Ectodermal cell (in vitro differentiated cells): ENCODE data around the gene SETX. TPM values are rescaled to one million over a fixed set of nuclear protein-coding genes. Genes with fewer than 3 reads are reported as not detected.

Experiments
- H3K27ac ChIP-seq: 2 replicates; pipeline ENCODE4 v1.7.0; 2013; ENCODE audit warnings: mild to moderate bottlenecking, low read depth, low read length; ENCODE audit not compliant: insufficient read depth, poor library complexity, severe bottlenecking
- H3K27me3 ChIP-seq: 2 replicates; pipeline ENCODE4 v1.7.0; 2013; ENCODE audit warnings: mild to moderate bottlenecking, low read length; ENCODE audit not compliant: insufficient read depth, control insufficient read depth, poor library complexity, severe bottlenecking
- H3K36me3 ChIP-seq: one replicate; pipeline ENCODE4 v1.7.0; 2013; ENCODE audit warnings: low read length; ENCODE audit not compliant: control insufficient read depth, insufficient read depth
- H3K4me1 ChIP-seq: one replicate; pipeline ENCODE4 v1.7.0; 2013; ENCODE audit warnings: low read length; ENCODE audit not compliant: control insufficient read depth, insufficient read depth
- H3K4me3 ChIP-seq: 2 replicates; pipeline ENCODE4 v1.7.0; 2013; ENCODE audit warnings: low read depth, low read length, control low read depth; ENCODE audit not compliant: insufficient read depth
- H3K9me3 ChIP-seq: 2 replicates; pipeline ENCODE4 v1.7.0; 2013; ENCODE audit warnings: mild to moderate bottlenecking, low read length, moderate library complexity; ENCODE audit not compliant: control insufficient read depth
- WGBS, 2 experiments: methylation state at CpG; one replicate each; pipeline ENCODE4 v1.1.7; 2013; ENCODE audit warnings: missing lambda C conversion rate in 2 of 2; 5-methylcytosine and 5-hydroxymethylcytosine counted together
- polyA plus RNA-seq, 4 experiments: library from polyadenylated mRNA; stranded (reverse); fragments of 50-300 nt; gene quantifications; one replicate each; pipeline ENCODE4 v1.2.3, GENCODE V29; 2013

Gene SETX, protein sequence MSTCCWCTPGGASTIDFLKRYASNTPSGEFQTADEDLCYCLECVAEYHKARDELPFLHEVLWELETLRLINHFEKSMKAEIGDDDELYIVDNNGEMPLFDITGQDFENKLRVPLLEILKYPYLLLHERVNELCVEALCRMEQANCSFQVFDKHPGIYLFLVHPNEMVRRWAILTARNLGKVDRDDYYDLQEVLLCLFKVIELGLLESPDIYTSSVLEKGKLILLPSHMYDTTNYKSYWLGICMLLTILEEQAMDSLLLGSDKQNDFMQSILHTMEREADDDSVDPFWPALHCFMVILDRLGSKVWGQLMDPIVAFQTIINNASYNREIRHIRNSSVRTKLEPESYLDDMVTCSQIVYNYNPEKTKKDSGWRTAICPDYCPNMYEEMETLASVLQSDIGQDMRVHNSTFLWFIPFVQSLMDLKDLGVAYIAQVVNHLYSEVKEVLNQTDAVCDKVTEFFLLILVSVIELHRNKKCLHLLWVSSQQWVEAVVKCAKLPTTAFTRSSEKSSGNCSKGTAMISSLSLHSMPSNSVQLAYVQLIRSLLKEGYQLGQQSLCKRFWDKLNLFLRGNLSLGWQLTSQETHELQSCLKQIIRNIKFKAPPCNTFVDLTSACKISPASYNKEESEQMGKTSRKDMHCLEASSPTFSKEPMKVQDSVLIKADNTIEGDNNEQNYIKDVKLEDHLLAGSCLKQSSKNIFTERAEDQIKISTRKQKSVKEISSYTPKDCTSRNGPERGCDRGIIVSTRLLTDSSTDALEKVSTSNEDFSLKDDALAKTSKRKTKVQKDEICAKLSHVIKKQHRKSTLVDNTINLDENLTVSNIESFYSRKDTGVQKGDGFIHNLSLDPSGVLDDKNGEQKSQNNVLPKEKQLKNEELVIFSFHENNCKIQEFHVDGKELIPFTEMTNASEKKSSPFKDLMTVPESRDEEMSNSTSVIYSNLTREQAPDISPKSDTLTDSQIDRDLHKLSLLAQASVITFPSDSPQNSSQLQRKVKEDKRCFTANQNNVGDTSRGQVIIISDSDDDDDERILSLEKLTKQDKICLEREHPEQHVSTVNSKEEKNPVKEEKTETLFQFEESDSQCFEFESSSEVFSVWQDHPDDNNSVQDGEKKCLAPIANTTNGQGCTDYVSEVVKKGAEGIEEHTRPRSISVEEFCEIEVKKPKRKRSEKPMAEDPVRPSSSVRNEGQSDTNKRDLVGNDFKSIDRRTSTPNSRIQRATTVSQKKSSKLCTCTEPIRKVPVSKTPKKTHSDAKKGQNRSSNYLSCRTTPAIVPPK (N-terminal part only)
- 25.3 TPM for polyA plus RNA-seq (2013, experiment 1 of 4)
- 27.9 TPM for polyA plus RNA-seq (2013, experiment 2 of 4)
- 19.0 TPM for polyA plus RNA-seq (2013, experiment 3 of 4)
- polyA plus RNA-seq (2013, experiment 4 of 4) = 23.6 TPM

- Histone ChIP-seq H3K4me1 (peaks cover 11% of the 10 kb centered on the region), H3K36me3 (peaks cover 10% of the 10 kb centered on the region), H3K9me3 (no peaks in the 10 kb centered on the region), H3K27ac (peak within 1 kb of the TSS; percentile 79), H3K4me3 (peak within 1 kb of the TSS; percentile 97), H3K27me3 (no peaks in the 10 kb centered on the region)
- 0% methylated on average over 82 of the region's 82 CpGs for WGBS, 2 experiments
These were observed at the start of gene SETX for GRCh38 chr9:132354637-132355355. SETX (minus strand) TSS chr9:132354986; CDS start chr9:132349428, 5,558 bp downstream.

GRCh38 chr9:132404228-132404881 is 49.6 kb upstream of the SETX start:
- Histone ChIP-seq H3K4me3 (no peak overlapping the region), H3K9me3 (no peaks in the 10 kb centered on the region), H3K4me1 (peaks cover 4% of the 10 kb centered on the region), H3K27ac (peak overlapping the region; percentile 36), H3K27me3 (peaks cover 11% of the 10 kb centered on the region), H3K36me3 (peaks cover 21% of the 10 kb centered on the region)
- WGBS, 2 experiments = 90 to 93% methylated on average over 9 of the region's 9 CpGs

GRCh38 chr9:132401824-132402223 is 47.0 kb upstream of the SETX start:
- no peak overlapping the region for H3K27ac ChIP-seq
- H3K4me3 ChIP-seq = no peak overlapping the region
- no peaks in the 10 kb centered on the region for H3K27me3 ChIP-seq
- WGBS, 2 experiments = 96% methylated on average over 4 of the region's 4 CpGs
- peaks cover 4% of the 10 kb centered on the region for H3K4me1 ChIP-seq
- no peaks in the 10 kb centered on the region for H3K9me3 ChIP-seq
- peaks cover 39% of the 10 kb centered on the region for H3K36me3 ChIP-seq

DNA sequence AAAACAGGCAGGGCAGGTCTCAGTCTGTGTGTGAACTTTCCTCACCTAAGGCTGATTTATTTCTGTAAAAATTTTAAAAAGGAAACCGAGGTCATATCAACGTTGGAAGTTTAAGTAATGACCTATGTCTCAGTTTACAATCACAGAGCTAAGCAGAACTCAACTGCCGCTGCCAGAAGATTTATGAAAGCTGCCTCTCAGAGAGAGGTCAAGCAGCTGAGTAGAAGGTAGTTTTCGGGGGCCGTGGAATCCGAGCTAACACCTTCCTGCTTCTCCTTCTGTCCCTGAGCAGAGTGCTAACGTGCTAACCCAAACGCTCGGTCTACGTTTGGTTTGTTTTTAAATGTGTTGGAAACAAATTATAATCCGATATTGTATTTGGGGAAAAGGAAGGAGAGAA is 40.8 kb upstream of the SETX start:
- H3K27ac ChIP-seq = no peak overlapping the region
- no peaks in the 10 kb centered on the region for H3K4me1 ChIP-seq
- H3K9me3 ChIP-seq = no peaks in the 10 kb centered on the region
- no peaks in the 10 kb centered on the region for H3K27me3 ChIP-seq
- 95 to 97% methylated on average over 11 of the region's 11 CpGs for WGBS, 2 experiments
- no peak overlapping the region for H3K4me3 ChIP-seq
- H3K36me3 ChIP-seq = peaks cover 66% of the 10 kb centered on the region

GRCh38 chr9:132391449-132391848 is 36.7 kb upstream of the SETX start:
- H3K27ac ChIP-seq = no peak overlapping the region
- H3K4me1 ChIP-seq = no peaks in the 10 kb centered on the region
- 94 to 96% methylated on average over 11 of the region's 11 CpGs for WGBS, 2 experiments
- H3K4me3 ChIP-seq = no peak overlapping the region
- H3K9me3 ChIP-seq = no peaks in the 10 kb centered on the region
- no peaks in the 10 kb centered on the region for H3K27me3 ChIP-seq
- peaks cover 61% of the 10 kb centered on the region for H3K36me3 ChIP-seq

GRCh38 chr9:132390966-132391365 is 36.2 kb upstream of the SETX start:
- H3K36me3 ChIP-seq = peaks cover 57% of the 10 kb centered on the region
- WGBS, 2 experiments = 96 to 97% methylated on average over 6 of the region's 7 CpGs
- no peaks in the 10 kb centered on the region for H3K27me3 ChIP-seq
- H3K27ac ChIP-seq = no peak overlapping the region
- no peak overlapping the region for H3K4me3 ChIP-seq
- H3K9me3 ChIP-seq = no peaks in the 10 kb centered on the region
- no peaks in the 10 kb centered on the region for H3K4me1 ChIP-seq

- Histone ChIP-seq H3K27me3 (no peaks in the 10 kb centered on the region), H3K4me3 (no peak overlapping the region), H3K4me1 (no peaks in the 10 kb centered on the region), H3K9me3 (no peaks in the 10 kb centered on the region), H3K36me3 (peaks cover 41% of the 10 kb centered on the region), H3K27ac (no peak overlapping the region)
- 97% methylated on average over 7 of the region's 7 CpGs for WGBS, 2 experiments
These were observed 32.3 kb upstream of the SETX start for GRCh38 chr9:132387133-132387532.

DNA sequence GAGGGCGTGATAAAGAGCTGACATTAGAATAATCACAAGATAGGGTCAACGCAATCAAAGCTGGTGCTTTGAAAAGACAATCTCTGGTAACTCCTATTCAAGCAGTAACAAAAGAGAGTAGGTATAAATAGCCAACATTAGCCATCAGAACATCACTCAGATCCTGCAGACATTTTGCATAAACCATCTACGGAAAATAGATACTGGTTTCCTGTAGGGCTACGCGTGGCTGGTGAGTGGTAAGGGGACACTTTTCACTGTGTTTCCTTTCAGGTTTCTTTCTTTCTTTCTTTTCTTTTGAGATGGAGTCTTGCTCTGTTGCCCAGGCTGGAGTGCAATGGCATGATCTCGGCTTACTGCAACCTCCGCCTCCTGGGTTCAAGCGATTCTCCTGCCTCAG is 29.6 kb upstream of the SETX start:
- H3K36me3 ChIP-seq = peaks cover 28% of the 10 kb centered on the region
- 92 to 93% methylated on average over 8 of the region's 8 CpGs for WGBS, 2 experiments
- no peak overlapping the region for H3K27ac ChIP-seq
- H3K9me3 ChIP-seq = no peaks in the 10 kb centered on the region
- H3K4me3 ChIP-seq = no peak overlapping the region
- no peaks in the 10 kb centered on the region for H3K27me3 ChIP-seq
- H3K4me1 ChIP-seq = no peaks in the 10 kb centered on the region

- H3K9me3 ChIP-seq = no peaks in the 10 kb centered on the region
- peaks cover 34% of the 10 kb centered on the region for H3K36me3 ChIP-seq
- no peak overlapping the region for H3K4me3 ChIP-seq
- no peaks in the 10 kb centered on the region for H3K27me3 ChIP-seq
- 94 to 96% methylated on average over 9 to 10 of the region's 10 CpGs for whole genome bisulfite sequencing, 2 experiments
- no peak overlapping the region for H3K27ac ChIP-seq
- no peaks in the 10 kb centered on the region for H3K4me1 ChIP-seq
These were observed 28.7 kb upstream of the SETX start for GRCh38 chr9:132383462-132383883.
